DOHH2 (cell line): Measurements from ENCODE around the gene EYA2.

Source experiments
- H3F3A ChIP-seq: fragments of 200-600 bp; sonication (generic), shearing (Covaris generic); 2 replicates; pipeline ENCODE4 v1.6.0; 2016; ENCODE audit warnings: antibody characterized with exemption, mild to moderate bottlenecking; ENCODE audit not compliant: control insufficient read depth, insufficient read depth
- H3K27ac ChIP-seq: fragments of 200-600 bp; sonication (generic); 2 replicates; pipeline ENCODE4 v1.5.1; 2014; ENCODE audit warnings: low read depth, mild to moderate bottlenecking, low read length, moderate library complexity
- H3K27me3 ChIP-seq: fragments of 200-600 bp; sonication (generic); 2 replicates; pipeline ENCODE4 v1.6.1; 2014; ENCODE audit warnings: mild to moderate bottlenecking, low read length, mixed read lengths; ENCODE audit not compliant: control insufficient read depth
- H3K36me3 ChIP-seq: fragments of 200-600 bp; sonication (generic); 2 replicates; pipeline ENCODE4 v1.6.1; 2014; ENCODE audit warnings: mild to moderate bottlenecking, low read length, moderate library complexity, mixed read lengths; ENCODE audit not compliant: control insufficient read depth
- H3K4me1 ChIP-seq: fragments of 200-600 bp; sonication (generic); 2 replicates; pipeline ENCODE4 v1.6.1; 2014; ENCODE audit warnings: mild to moderate bottlenecking, low read length, mixed read lengths; ENCODE audit not compliant: control insufficient read depth
- H3K4me2 ChIP-seq: fragments of 200-600 bp; sonication (generic); 2 replicates; pipeline ENCODE4 v1.6.0; 2014; ENCODE audit warnings: mild to moderate bottlenecking, low read length, moderate library complexity
- H3K4me3 ChIP-seq: fragments of 200-600 bp; sonication (generic); 2 replicates; pipeline ENCODE4 v1.5.1; 2014; ENCODE audit warnings: mild to moderate bottlenecking, low read length, mixed read lengths
- H3K79me2 ChIP-seq: fragments of 200-600 bp; sonication (generic); 2 replicates; pipeline ENCODE4 v1.6.1; 2014; ENCODE audit warnings: mild to moderate bottlenecking, low read length, mixed read lengths; ENCODE audit not compliant: control insufficient read depth
- H3K9me2 ChIP-seq: fragments of 200-600 bp; sonication (generic); replicated peaks from 2 replicates; pipeline ENCODE4 v1.6.1; 2014; ENCODE audit warnings: mild to moderate bottlenecking, low read length, mixed read lengths; ENCODE audit not compliant: control insufficient read depth
- H3K9me3 ChIP-seq: fragments of 200-600 bp; sonication (generic); 2 replicates; pipeline ENCODE4 v1.6.1; 2014; ENCODE audit warnings: antibody characterized with exemption, low read length, mixed read lengths; ENCODE audit not compliant: control insufficient read depth, insufficient read depth
- H4K20me1 ChIP-seq: fragments of 200-600 bp; sonication (generic); 2 replicates; pipeline ENCODE4 v1.6.0; 2014; ENCODE audit warnings: low read depth, mild to moderate bottlenecking, antibody characterized with exemption, low read length, moderate library complexity; ENCODE audit not compliant: control insufficient read depth, insufficient read depth
- EZH2phosphoT487 ChIP-seq: fragments of 200-600 bp; sonication (generic); IDR thresholded peaks from 2 replicates; pipeline ENCODE4 v1.6.1; 2017; ENCODE audit warnings: borderline replicate concordance, mild to moderate bottlenecking, antibody characterized with exemption, low read length, moderate library complexity, mixed read lengths
- TF ChIP-seq, protein P1 (sequence below): fragments of 200-600 bp; sonication (generic); IDR thresholded peaks from one replicate; pipeline ENCODE4 v1.5.1; 2014; ENCODE audit warnings: antibody characterized with exemption, mild to moderate bottlenecking, low read depth, low read length; ENCODE audit not compliant: poor library complexity, severe bottlenecking

Gene EYA2

DNA sequence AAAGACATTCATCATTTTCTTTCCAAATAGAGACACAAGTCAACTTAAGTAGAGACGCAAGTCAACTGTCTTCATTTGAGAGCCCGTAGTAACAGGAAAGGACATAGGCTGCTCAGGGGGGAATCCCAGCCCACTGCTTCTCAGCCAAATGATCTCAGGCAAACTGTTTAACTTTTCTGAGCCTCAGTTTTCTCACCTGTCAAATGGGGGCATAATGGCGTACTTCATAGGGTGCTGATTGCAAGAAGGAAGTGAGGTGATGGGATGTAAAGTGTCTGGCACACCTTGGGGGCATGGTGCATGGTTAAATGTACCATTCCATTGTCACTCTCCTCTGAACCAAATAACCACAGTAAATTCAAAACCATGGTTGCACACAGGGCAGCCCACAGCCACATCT lies 96.5 kb downstream of the EYA2 start:
- Histone ChIP-seq H3K4me1 (no peaks in the 10 kb centered on the region), H3K79me2 (no peaks in the 10 kb centered on the region), H4K20me1 (no peaks in the 10 kb centered on the region), H3K27ac (no peak overlapping the region), H3K4me2 (no peak overlapping the region), H3K4me3 (no peak overlapping the region), H3K27me3 (peaks cover 8% of the 10 kb centered on the region), H3K9me2 (no peaks in the 10 kb centered on the region), H3F3A (no peaks in the 10 kb centered on the region), H3K9me3 (no peaks in the 10 kb centered on the region), H3K36me3 (no peaks in the 10 kb centered on the region)
- no peak for TF ChIP-seq EZH2phosphoT487
- TF ChIP-seq, protein P1, sequence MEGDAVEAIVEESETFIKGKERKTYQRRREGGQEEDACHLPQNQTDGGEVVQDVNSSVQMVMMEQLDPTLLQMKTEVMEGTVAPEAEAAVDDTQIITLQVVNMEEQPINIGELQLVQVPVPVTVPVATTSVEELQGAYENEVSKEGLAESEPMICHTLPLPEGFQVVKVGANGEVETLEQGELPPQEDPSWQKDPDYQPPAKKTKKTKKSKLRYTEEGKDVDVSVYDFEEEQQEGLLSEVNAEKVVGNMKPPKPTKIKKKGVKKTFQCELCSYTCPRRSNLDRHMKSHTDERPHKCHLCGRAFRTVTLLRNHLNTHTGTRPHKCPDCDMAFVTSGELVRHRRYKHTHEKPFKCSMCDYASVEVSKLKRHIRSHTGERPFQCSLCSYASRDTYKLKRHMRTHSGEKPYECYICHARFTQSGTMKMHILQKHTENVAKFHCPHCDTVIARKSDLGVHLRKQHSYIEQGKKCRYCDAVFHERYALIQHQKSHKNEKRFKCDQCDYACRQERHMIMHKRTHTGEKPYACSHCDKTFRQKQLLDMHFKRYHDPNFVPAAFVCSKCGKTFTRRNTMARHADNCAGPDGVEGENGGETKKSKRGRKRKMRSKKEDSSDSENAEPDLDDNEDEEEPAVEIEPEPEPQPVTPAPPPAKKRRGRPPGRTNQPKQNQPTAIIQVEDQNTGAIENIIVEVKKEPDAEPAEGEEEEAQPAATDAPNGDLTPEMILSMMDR: no peak

DNA sequence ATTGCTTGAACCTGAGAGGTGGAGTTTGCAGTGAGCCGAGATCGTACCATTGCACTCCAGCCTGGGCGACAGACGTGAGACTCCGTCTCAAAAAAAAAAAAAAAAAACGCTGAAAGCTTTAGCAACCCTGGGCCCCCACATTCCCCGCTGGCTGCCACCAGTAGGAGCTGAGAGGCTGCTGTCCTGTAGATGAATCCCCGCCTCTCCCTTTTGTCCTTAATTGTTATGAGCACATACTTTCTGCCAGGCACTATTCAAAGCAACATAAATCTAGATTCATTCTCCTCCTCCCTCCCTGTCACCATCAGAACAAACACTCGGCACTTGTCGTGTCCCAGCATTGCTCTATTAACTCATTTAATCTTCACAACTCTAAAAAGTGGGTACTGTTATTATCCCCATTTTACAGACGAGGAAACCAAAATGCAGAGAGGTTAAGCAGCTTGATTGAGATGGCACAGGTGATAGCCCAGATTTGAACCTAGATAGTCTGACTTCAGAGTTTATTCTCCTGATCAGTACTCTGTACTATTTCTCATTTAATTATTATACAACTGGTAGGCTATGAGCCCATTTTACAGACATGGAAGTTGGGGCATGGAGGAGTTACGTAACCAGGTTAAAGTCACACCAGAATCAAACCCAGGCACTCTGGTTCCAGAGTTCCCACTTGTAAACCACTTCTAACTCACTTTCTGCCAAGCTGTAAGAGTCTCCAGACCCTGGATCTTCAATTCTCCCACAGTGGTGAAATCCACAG lies 97.4 kb downstream of the EYA2 start:
- Histone ChIP-seq H3K4me1 (no peaks in the 10 kb centered on the region), H3K4me2 (no peak overlapping the region), H4K20me1 (no peaks in the 10 kb centered on the region), H3K9me2 (no peaks in the 10 kb centered on the region), H3K36me3 (no peaks in the 10 kb centered on the region), H3K27me3 (peaks cover 9% of the 10 kb centered on the region), H3K4me3 (no peak overlapping the region), H3F3A (no peaks in the 10 kb centered on the region), H3K9me3 (no peaks in the 10 kb centered on the region), H3K79me2 (no peaks in the 10 kb centered on the region), H3K27ac (no peak overlapping the region)
- TF ChIP-seq, protein P1: no peak
- TF ChIP-seq EZH2phosphoT487: no peak

DNA sequence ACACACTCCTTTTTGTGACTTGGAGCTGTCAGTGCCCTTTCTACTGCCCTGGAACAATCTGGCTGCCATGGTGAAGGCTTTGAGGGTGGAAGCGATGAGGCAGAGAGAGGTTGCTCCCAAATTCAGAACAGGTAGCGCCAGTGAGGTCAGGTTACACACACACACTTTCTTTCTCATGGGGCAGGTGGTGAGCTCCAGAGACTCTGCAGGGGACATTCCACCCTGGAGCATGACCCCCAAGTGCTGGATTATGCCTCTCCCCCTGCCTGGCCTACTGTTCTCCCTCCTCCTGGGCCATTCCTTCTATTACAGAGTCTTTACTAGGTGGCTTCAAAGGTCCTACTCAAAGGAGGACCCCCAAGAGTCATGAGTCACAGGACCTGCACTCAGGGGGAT lies 98.0 kb downstream of the EYA2 start:
- Histone ChIP-seq H3K79me2 (no peaks in the 10 kb centered on the region), H3K36me3 (no peaks in the 10 kb centered on the region), H3K27me3 (peaks cover 9% of the 10 kb centered on the region), H3K27ac (no peak overlapping the region), H3F3A (no peaks in the 10 kb centered on the region), H3K9me3 (no peaks in the 10 kb centered on the region), H3K4me2 (no peak overlapping the region), H3K4me3 (no peak overlapping the region), H3K4me1 (no peaks in the 10 kb centered on the region), H3K9me2 (no peaks in the 10 kb centered on the region), H4K20me1 (no peaks in the 10 kb centered on the region)
- TF ChIP-seq, protein P1: no peak
- no peak for TF ChIP-seq EZH2phosphoT487
